NK-92 (cell line): ENCODE results near the gene LPCAT4.
"Not testable (repeated sequence)": the region's sequence is repeated elsewhere in the genome, so short reads cannot be mapped to it uniquely, and the experiment has no call there.

Experiments used
- DNase-seq: peaks from one replicate; lab custom pipeline; 2025; ENCODE audit not compliant: unreplicated experiment; lab: John Stamatoyannopoulos, UW

LPCAT4 gene

GRCh38 chr15:34367101-34368081, at the start of gene LPCAT4:
TSS of gene LPCAT4 (minus strand) at chr15:34367196. CDS start at chr15:34367100, 96 bp downstream.
- DNase-seq: peak; percentile 45

- DNase-seq: not testable (repeated sequence)
These were observed 42.5 kb upstream of the LPCAT4 start for GRCh38 chr15:34409511-34409910.

- DNase-seq: not testable (repeated sequence)
These were observed 42.0 kb upstream of the LPCAT4 start for GRCh38 chr15:34408973-34409372.

GRCh38 chr15:34403899-34404298, 36.9 kb upstream of the LPCAT4 start:
- DNase-seq: not testable (repeated sequence)

- DNase-seq: not testable (repeated sequence)
These were observed 36.2 kb upstream of the LPCAT4 start for GRCh38 chr15:34403160-34403598.

GRCh38 chr15:34397637-34398259, 30.8 kb upstream of the LPCAT4 start:
- DNase-seq: not testable (repeated sequence)

- DNase-seq: not testable (repeated sequence)
These were observed 26.0 kb upstream of the LPCAT4 start for GRCh38 chr15:34392981-34393380.

- not testable (repeated sequence) for DNase-seq
These were observed 22.6 kb upstream of the LPCAT4 start for GRCh38 chr15:34389594-34390086.

- DNase-seq: not testable (repeated sequence)
These were observed 15.0 kb upstream of the LPCAT4 start for GRCh38 chr15:34381829-34382521.

- not testable (repeated sequence) for DNase-seq
These were observed 13.5 kb upstream of the LPCAT4 start for GRCh38 chr15:34380491-34380890.

GRCh38 chr15:34376856-34377255, 9.9 kb upstream of the LPCAT4 start:
- no peak for DNase-seq

- DNase-seq: not testable (repeated sequence)
These were observed 8.5 kb upstream of the LPCAT4 start for GRCh38 chr15:34375541-34375940.

- DNase-seq: no peak
These were observed 7.8 kb upstream of the LPCAT4 start for GRCh38 chr15:34374816-34375215.

GRCh38 chr15:34373951-34374350, 7.0 kb upstream of the LPCAT4 start:
- no peak for DNase-seq

GRCh38 chr15:34370643-34371042, 3.6 kb upstream of the LPCAT4 start:
- DNase-seq: no peak

- no peak for DNase-seq
These were observed 3.1 kb upstream of the LPCAT4 start for GRCh38 chr15:34370129-34370528.

- DNase-seq: no peak
These were observed 528 bp downstream of the LPCAT4 start for GRCh38 chr15:34366271-34367065.

GRCh38 chr15:34365836-34366235, 1.2 kb downstream of the LPCAT4 start:
- no peak for DNase-seq

GRCh38 chr15:34365091-34365825, 1.7 kb downstream of the LPCAT4 start:
- no peak for DNase-seq

- no peak for DNase-seq
These were observed 3.0 kb downstream of the LPCAT4 start for GRCh38 chr15:34364041-34364440.
